GM21360 (cell line): ENCODE results near the gene MADCAM1.
"Not testable (repeated sequence)": the region's sequence is repeated elsewhere in the genome, so short reads cannot be mapped to it uniquely, and the experiment has no call there.

Experiments used
- ATAC-seq: cut with Tn5 transposase; IDR thresholded peaks from one replicate; pipeline ENCODE4 v1.9.1; 2021; ENCODE audit warnings: mild to moderate bottlenecking, moderate library complexity; ENCODE audit not compliant: unreplicated experiment

MADCAM1 gene

DNA sequence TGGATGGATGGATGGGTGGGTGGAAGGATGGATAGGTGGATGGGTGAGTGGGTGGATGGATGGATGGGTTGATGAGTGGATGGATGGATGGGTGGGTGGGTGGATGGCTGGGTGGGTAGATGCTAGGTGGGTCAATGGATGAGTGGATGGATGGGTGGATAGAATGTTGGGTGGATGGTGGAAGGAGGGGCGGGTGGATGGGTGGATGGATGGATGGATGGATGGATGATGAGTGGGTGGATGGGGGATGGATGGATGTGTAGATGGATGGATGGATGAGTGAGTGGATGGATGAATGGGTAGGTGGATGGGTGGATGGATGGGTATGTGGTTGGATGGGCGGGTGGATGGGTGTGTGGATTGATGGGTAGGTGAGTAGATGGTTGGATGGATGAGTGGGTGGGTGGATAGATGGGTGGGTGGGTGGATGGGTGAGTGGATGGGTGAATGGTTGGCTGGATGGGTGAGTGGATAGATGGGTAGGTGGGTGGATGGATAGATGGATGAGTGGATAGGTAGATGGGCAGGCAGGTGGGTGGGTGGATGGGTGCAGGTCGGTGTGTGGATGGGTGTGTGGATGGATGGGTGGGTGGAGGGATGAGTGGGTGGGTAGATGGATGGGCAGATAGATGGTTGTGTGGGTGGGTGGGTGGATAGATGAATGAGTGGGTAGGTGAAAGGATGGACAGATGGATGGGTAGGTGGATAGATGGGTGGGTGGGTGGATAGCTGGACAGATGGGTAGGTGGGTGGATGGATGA lies 31.1 kb upstream of the MADCAM1 start:
- no peak for ATAC-seq

DNA sequence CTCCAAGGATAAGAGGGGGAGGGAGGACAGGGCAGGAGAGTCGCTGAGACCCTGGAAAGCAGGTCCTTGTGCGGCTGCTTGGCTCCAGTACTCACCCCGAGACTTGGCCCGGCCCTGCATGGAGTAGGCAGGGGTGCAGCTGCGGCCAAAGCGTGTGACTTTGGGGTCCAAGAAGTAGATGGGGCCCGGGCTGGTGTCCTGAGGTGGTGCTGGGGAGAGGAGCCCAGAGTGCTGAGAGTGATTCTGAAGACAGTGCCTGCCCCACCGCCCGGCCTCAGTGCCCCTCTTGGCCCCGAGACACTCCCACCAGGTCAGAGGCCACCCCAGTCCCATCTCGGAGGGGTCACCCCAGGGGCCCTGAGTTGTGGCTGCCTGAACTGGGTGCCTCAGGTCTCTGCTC lies 28.7 kb upstream of the MADCAM1 start:
- ATAC-seq: no peak

DNA sequence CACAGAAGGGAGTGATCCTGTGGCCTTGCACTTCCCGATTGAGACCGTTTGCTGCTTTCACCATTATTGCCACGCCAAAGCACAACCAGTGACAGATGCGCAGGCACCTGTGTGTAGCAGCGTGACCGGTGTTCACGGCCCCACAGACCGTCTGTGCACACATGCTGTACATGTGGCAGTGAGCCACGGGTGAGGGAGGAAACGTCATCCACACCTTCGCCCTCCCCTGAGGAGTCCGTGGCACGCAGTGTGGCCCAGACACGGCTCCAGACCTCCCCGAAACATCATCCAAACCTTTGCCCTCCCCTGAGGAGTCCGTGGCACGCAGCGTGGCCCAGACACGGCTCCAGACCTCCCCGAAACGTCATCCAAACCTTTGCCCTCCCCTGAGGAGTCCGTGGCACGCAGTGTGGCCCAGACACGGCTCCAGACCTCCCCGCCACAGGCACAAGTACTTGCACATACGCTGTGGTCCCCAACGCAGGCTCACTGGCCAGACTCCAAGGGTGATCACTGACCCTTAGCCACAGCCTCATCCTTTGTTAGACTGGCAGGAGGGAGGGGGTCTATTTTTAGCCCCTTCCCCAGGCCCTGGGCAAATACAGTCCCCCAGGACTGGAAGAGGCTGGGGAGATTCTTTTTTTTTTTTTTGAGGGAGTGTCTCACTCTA lies 27.6 kb upstream of the MADCAM1 start:
- ATAC-seq: no peak

DNA sequence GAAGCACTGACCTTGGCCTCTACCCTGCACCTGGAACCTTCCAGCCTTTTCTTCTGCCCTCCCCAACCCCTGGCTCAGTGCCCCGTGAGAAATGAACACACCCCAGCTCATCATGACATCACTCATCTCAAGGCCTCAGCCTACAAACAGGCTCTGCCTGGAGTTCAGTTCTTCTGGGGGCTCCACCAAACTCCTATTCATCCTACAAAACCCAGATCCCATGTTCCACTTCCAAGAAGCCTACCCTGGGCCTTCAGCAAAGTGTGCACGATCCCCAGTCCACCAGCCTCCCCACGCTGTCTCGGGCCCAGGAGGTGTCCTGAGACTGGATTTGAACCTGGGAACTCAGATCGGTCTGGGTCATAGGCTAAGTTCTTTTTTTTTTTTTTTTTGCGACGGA lies 26.5 kb upstream of the MADCAM1 start:
- ATAC-seq: no peak

DNA sequence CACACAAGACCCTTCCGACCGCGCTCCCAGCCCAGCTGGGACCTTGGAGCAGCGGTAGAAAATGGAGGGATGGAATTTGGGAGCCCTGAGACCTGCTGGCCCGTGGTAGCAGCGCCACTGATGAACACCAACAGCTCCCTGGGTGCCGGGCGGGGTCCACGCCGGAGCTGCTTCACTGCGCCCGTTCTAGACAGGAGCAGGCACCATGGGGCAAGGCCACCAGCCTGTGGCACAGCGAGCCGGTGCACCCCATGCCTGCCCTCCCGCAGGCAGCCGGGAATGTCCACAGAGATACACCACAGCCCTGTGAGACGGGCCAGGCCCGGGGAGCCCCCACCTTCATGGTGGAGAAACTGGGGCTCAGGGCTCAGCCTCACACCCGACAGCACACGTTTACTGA lies 25.6 kb upstream of the MADCAM1 start:
- ATAC-seq: no peak

DNA sequence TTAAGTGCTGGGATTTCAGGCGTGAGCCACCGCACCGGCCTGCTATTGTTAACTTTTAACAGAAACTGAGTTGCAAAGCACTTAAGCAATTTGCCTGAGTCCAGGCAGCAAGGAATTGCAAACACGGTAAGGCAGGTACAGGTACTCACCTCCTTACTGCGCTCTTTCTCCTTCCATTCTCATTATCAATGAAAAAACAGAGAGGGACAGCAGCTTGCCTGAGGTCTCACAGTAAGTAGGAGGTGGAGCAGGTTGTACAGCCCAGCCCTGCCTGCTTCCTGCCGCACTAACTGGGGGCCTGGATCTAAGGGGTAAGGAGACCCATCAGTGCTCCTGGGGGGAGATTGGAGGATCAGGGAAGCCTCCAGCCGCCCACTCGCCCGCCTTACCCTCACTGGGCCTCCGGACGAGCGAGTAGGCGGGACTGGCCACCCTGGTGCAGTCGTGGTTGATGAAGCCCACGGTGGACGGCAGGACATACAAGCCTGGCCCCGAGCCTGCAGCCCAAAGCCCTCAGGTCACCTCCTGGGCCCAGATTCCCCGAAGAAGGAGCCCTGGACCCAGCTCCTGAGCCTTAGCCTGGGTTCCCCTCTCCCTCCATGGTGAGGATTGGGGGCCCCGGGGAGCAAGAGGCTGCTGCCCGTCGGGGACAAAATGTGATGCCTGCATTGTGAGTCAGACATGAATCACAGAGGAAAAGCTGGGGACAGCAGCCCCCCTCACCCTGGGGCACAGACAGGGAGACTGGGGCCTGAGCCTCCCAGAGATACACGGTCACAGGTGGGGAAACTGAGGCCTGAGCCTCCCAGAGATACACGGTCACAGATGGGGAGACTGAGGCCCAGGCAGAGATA lies 24.1 kb upstream of the MADCAM1 start:
- ATAC-seq: no peak

DNA sequence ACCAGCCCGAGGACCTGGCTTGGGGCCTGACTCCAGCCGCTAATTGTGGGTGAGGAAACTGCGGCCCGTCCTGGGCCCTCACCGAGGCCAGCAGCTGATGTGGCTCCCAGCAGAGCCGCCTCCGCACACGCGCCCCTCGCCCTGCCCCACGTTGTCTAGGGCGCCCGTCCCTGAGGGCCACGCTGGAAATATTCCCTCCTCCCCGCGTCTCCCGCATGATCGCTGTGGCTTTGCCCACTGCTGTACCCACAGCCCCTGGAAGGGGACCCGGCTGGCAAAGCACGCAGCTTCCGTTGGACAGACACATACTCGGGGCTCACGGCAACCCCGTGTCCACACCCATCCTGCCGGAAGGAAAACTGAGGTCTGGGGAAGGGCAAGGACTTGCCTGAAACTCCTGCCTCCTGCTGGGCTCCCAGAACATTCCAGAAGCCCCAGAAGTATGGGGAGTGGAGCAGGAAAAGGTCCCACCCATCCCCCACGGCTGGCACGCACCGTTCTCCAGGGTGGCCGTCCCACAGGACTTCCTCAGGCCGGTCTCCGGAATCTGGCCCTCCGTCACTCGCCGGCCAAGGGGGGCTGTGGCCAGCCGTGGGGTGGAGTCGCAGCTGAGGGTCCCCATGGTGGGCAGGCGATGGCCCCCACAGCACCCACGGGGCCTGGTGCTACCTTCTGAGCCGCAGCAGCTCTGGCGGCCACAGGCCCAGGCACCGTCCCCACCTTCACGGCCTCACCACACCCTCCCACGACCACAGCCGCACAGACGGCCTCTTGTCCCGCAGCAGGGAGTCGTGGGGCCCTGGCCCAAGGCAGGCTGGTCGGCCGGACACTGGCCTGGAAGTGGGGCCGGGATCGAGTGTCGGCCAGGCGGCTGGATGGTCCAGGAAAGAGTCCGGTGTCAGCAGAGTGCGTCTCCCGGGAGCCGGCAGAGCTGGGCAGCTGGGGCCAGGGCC lies 21.9 kb upstream of the MADCAM1 start:
- no peak for ATAC-seq

DNA sequence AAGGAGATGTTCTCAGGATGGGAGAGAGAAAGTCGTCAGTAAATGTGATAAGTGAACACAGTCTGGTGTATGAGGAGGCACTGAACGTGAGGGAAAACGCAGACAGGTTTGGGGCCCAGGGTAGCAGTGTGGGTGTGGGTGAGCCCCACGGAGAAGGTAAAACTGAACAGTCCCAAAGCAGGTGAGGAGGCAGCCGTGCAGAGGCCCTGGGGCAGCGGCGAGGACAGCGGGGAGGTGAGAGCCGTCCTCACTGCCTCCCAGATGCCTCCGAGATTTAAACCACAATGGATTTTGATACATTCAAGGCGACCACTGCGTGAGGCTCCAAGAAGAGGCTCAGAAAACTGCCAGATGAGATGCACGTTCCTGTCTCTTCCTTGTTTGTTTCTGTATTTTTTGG lies 20.9 kb upstream of the MADCAM1 start:
- ATAC-seq: no peak

DNA sequence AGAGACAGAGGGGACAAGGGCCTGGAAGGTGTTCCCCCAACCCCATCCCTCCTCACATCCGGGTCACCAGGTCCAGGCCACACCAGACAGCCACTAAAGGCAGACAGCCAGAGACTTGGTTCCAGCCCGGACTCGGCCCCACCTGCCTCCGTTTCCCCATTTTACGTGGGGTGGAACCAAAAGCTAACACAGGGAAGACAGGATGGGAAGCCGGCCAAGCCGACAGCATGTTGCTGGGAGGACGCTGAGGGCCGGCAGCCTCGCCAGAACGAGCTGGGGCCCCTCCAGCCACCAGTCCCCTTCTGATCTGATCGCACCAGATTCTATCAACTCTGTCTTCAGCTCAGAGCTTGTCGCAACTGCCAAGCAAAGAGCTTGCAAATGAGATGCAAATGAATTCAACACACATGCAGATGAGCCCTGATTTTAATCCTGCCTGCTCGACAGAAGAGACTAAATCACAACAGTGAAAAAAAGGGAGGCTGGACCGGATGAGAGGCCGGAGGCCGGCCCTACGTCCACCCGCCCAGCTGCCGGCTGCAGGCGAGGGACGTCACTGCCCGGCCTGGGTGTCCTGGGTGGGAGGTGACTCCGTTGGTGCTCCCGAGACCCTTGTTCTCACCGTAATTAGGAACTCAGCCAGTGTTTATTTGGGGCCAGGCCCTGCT lies 17.9 kb upstream of the MADCAM1 start:
- no peak for ATAC-seq

DNA sequence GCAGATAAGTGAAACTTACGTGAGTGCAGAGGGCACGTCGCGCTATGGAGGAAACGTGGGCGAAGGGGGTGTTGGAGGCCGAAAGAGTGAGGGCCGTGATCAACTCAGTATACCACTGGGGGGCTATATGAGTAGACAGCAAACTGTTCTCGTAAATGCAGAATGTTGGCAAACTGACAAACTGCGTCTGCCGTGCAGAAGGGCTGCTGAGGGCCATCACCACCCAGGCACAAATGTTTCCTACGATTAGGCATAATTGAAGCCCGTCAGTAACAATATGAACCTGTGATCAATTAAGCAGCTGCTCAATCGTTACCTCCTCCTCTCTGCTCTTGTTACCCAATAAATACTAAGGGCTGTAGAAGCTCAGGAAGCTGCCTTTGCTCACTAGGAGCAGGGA lies 17.3 kb upstream of the MADCAM1 start:
- ATAC-seq: no peak

DNA sequence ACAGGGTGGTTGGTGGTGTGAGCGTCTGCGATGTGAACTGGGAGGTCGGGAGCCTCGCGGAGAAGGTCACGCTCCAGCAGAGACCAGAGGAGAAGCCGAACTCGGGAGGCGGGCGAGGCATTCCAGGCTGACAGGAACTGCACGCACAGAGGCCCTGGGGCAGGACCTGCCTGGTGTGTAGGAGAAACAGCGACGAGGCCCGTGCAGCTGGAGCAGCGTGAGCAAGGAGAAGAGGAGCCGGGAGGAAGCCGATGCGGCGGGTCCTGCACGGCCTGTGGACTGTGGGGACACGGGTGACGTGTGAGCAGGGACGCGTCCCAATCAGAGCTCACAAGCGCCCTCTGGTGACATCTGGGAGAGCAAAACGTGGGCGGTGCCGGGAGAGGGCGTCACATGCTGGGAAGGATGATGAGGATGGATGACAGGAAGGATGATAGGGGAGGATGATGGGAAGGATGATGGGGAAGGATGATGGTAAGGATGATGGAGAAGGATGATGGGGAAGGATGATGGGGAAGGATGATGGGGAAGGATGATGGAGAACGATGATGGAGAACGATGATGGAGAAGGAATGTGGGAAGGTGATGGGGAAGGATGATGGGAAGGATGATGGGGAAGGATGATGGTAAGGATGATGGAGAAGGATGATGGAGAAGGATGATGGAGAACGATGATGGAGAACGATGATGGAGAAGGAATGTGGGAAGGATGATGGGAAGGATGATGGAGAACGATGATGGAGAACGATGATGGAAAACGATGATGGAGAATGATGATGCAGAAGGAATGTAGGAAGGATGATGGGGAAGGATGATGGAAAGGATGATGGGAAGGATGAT lies 16.1 kb upstream of the MADCAM1 start:
- no peak for ATAC-seq

DNA sequence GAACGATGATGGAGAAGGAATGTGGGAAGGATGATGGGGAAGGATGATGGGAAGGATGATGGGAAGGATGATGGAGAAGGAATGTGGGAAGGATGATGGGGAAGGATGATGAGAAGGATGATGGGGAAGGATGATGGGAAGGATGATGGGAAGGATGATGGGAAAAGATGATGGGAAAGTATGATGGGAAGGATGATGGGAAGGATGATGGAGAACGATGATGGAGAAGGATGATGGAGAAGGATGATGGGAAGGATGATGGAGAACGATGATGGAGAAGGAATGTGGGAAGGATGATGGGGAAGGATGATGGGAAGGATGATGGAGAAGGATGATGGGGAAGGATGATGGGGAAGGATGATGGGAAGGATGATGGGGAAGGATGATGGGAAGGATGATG lies 15.2 kb upstream of the MADCAM1 start:
- ATAC-seq: not testable (repeated sequence)

DNA sequence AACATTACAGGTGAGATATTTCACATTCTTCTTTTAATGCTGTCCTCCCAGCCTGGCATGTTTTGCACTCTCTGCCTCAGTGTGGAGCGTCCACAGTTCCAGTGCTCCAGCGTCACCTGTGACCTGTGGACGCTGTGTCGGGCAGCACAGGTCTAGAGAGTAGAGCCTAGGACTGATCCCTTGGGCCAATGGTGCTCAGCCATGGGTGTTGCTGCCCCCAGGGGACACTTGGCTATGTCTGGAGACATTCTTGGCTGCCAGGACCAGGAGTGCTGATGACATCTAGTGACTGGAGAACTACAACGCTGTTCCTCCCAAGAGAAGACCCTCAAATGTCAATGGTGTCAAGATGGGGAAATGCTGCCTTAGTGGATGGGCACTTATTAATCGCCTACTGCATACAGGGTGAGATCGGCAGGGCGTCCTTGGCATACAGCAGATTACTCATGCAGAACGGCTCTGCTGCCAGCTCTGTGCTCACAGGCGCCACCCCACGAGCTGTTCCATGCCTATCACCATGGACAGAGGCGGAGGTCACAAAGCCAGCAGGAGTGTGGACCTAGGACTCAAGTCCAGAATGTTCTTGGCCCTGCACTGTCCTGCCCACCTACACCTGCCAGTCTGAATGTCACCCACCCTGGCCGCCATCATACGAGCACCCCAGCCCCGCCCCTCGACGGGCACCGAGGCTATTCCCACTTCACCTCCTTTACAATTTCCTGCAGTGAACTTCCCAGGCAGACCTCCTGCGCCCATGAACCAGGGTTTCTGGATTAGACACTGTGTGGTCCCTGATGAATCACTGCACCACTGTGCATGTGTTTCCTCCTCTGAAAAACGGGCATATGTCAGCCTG lies 13.9 kb upstream of the MADCAM1 start:
- no peak for ATAC-seq

DNA sequence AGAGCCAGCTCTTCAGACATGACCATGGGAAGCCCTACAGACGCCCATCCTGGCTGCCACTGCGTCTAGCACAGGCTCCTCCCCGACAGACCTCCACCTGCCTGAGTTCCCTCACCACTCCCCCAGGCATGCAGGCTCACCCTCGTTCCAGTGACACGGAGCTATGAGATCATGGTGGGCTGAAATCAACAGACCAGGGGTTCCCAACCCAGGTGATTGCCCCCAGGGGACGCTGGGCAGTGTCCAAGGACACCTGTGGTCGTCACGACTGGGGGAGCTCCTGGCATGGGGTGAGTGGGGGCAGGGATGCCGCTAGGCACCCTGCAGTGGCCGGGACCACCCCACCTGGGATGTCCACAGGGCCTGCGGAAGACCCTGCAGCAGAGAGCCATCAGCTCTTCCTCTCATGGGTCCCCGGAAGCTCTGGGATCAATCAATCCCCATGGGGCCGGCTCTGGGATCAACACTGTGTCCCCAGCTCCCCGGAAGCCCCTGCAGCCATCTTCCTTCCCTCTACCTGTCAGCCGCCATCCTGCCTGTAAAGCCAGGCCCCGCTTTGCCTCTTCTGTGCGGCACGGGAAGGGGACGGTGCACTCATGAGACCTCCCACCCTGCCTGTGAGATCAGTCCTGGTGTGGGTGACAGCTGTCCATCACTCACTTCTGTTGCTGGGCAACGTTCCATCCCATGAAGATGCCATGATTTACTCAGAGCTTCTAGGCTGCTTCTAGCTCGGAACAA lies 12.8 kb upstream of the MADCAM1 start:
- ATAC-seq: no peak

DNA sequence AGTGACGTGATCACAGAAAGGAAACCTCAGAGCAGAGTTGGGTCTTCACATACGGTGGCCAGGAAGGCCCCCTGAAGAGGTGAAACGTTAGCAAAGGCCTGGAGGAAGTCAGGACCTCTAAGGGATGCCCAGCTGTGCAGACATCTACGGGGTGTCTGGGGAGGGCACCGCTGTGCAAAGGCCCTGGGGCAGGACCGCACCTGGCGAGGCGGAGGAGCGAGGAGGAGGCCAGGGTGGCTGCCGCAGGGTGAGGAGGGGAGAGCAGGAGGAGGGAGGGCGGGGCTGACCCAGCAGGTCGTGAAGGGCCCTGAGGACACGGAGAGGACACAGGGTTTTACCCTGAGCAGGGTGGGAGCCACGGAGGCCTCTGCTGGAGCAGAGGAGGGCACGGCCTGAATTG lies 11.8 kb upstream of the MADCAM1 start:
- no peak for ATAC-seq

DNA sequence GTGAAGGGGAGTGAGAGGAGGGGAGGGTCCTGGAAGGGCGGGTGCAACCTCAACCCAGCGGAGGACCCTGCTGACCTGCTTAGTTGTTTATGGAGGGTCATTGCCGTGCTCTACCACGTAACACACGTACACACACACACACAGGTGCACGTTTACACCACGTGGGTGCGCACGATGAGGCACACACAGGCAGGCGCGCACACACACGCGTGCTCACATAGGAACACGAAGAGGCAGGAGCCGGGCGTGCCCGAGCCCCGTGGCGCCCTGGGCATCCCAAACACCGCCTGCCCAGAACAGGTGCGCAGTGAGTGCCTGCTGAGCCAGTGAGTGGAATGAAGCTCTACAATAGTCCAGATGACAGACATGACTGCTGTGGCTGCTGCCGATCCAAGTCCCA lies 11.2 kb upstream of the MADCAM1 start:
- no peak for ATAC-seq

DNA sequence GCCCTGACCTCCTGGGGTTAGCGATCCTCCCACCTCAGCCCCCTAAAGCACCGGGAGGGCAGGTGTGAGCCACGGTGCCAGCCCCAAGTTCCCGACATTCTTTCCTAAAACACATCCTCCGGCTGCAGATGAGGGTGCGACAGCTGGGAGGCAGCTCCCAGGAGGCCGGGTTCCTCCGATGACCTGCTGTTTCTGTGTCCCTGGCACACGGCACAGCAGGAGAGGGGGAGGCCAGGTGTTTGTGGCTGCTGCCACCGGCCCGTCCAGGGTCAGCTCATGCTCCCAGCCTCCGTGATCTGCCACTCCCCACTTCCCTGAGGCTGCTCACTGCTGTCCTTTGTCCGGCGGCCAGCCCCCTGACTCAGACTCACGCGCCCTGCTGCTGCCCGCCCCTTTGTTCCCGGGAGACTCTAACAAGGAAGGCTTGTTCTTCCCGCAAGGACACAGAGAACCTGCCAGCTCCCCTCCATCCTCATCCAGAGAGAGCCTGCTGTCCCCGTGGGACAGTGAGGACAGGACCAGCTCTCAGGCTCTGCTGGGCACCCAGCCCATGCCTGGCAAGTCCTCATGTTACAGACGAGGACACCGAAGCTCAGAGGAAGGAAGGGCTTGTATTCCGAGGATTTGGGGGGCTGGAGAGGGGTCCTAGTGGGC lies 10.6 kb upstream of the MADCAM1 start:
- no peak for ATAC-seq
